Thyroid gland (tissue), 4 donors: ENCODE measurements around the gene WDR93.

Source experiments
- POLR2A ChIP-seq, 2 donors: fragments of 450-650 bp; IDR thresholded peaks; one replicate each; pipeline ENCODE4 v1.6.1; 2017; ENCODE audit warnings: antibody characterized with exemption in 2 of 2, mild to moderate bottlenecking in 2 of 2, moderate library complexity in 1 of 2
- TF ChIP-seq, protein P1 (sequence below), 6 experiments: fragments of 200-600 bp in 3 of 6; fragments of 450-650 bp in 3 of 6; sonication (generic) in 3 of 6; IDR thresholded peaks; one replicate each; pipeline ENCODE4 v1.5.1; 2016 to 2019; ENCODE audit warnings: antibody characterized with exemption in 6 of 6, mild to moderate bottlenecking in 2 of 6, inconsistent platforms in 1 of 6, moderate library complexity in 1 of 6

DNA sequence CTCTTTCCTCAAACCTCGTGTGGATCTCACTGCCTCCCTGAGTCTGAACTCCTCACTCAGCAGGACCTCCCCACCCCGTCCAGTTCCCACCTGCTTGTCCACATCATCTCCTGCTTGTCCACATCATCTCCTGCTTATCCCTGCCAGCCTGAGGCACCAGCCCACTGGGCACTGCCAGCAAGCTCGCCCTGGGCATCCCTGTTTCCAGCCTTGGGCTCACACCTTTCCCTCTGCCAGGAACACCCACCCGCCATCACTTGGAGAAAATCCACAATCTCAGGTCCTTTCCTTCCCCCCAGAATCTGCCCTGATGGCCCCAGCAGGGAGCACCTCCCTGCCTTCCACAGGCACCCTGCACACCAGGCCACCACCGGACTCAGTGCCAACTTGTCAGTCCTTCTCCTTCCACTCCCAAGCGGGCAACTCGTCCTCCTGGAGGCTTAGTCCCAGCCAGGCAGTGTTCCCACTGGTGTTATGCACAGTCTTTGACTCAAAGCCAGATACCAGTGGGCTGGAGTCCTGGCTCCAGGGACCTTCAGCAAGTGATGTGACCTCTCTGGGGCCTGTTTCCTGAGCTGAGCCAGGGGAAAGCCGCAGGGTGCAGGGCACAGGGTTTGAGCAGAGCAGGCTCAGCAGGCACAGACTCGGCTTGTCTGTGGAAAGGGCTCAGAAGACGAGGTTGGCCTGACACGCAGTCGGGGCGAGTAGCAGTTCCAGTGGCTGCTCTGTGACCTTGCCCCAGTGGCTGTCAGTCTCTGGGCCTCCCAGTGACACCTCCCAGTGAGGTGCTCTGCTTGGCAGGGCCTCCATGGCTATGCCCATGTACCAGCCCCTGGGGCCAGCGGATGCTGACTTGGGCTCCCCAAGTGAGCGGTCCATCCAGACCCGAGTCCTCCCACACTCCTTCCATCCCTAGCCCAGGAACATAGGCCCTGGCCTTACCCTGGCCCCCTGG, 76.0 kb downstream of the WDR93 start:
- TF ChIP-seq, protein P1, sequence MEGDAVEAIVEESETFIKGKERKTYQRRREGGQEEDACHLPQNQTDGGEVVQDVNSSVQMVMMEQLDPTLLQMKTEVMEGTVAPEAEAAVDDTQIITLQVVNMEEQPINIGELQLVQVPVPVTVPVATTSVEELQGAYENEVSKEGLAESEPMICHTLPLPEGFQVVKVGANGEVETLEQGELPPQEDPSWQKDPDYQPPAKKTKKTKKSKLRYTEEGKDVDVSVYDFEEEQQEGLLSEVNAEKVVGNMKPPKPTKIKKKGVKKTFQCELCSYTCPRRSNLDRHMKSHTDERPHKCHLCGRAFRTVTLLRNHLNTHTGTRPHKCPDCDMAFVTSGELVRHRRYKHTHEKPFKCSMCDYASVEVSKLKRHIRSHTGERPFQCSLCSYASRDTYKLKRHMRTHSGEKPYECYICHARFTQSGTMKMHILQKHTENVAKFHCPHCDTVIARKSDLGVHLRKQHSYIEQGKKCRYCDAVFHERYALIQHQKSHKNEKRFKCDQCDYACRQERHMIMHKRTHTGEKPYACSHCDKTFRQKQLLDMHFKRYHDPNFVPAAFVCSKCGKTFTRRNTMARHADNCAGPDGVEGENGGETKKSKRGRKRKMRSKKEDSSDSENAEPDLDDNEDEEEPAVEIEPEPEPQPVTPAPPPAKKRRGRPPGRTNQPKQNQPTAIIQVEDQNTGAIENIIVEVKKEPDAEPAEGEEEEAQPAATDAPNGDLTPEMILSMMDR (IDR thresholded peaks at IDR 0.05), result no peak
- no peak for TF ChIP-seq POLR2A (IDR thresholded peaks at IDR 0.05)
